Measurements from ENCODE around the gene ZNF619. TPM values are rescaled to one million over a fixed set of nuclear protein-coding genes. Genes with fewer than 3 reads are reported as not detected.

ZNF619 gene
- total and polyA plus RNA-seq, 9 of the 15 experiments (the other 6 are each of a cell fraction or from before 2014, with no cell fraction given) = 1.3 to 9.1 (median 6.3) TPM

DNA sequence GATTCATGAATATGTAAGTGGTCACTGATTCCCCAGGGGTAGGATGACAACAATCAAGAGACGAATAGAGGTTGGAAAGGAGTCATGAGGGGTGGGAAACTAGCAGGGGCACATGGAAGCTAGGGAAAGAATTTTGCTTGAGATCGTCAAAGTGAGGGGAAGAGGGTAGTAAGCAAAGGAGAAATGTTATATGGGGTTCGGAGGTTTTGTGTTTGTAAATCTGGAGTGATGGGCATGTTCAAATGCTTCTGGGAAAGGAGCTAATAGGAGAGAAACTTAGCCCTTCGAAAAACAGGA is 11.9 kb upstream of the ZNF619 start (continued):
- TF ChIP-seq, protein P1, sequence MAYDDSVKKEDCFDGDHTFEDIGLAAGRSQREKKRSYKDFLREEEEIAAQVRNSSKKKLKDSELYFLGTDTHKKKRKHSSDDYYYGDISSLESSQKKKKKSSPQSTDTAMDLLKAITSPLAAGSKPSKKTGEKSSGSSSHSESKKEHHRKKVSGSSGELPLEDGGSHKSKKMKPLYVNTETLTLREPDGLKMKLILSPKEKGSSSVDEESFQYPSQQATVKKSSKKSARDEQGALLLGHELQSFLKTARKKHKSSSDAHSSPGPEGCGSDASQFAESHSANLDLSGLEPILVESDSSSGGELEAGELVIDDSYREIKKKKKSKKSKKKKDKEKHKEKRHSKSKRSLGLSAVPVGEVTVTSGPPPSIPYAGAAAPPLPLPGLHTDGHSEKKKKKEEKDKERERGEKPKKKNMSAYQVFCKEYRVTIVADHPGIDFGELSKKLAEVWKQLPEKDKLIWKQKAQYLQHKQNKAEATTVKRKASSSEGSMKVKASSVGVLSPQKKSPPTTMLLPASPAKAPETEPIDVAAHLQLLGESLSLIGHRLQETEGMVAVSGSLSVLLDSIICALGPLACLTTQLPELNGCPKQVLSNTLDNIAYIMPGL (CRISPR knock-in tag; IDR thresholded peaks at IDR 0.05) = no peak
- TF ChIP-seq, protein P2, sequence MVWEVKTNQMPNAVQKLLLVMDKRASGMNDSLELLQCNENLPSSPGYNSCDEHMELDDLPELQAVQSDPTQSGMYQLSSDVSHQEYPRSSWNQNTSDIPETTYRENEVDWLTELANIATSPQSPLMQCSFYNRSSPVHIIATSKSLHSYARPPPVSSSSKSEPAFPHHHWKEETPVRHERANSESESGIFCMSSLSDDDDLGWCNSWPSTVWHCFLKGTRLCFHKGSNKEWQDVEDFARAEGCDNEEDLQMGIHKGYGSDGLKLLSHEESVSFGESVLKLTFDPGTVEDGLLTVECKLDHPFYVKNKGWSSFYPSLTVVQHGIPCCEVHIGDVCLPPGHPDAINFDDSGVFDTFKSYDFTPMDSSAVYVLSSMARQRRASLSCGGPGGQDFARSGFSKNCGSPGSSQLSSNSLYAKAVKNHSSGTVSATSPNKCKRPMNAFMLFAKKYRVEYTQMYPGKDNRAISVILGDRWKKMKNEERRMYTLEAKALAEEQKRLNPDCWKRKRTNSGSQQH (CRISPR knock-in tag; IDR thresholded peaks at IDR 0.05) = peak; percentile 73; the same call in 1 of the 2 replicates
- TF ChIP-seq, protein P3, sequence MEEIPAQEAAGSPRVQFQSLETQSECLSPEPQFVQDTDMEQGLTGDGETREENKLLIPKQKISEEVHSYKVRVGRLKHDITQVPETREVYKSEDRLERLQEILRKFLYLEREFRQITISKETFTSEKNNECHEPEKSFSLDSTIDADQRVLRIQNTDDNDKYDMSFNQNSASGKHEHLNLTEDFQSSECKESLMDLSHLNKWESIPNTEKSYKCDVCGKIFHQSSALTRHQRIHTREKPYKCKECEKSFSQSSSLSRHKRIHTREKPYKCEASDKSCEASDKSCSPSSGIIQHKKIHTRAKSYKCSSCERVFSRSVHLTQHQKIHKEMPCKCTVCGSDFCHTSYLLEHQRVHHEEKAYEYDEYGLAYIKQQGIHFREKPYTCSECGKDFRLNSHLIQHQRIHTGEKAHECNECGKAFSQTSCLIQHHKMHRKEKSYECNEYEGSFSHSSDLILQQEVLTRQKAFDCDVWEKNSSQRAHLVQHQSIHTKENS (CRISPR knock-in tag; IDR thresholded peaks at IDR 0.05) = no peak
- peak in 1 of 2 experiments; percentile 10; a peak in 1 of 4 replicates for TF ChIP-seq TRIM24 (IDR thresholded peaks at IDR 0.05)
- TF ChIP-seq, protein P4, sequence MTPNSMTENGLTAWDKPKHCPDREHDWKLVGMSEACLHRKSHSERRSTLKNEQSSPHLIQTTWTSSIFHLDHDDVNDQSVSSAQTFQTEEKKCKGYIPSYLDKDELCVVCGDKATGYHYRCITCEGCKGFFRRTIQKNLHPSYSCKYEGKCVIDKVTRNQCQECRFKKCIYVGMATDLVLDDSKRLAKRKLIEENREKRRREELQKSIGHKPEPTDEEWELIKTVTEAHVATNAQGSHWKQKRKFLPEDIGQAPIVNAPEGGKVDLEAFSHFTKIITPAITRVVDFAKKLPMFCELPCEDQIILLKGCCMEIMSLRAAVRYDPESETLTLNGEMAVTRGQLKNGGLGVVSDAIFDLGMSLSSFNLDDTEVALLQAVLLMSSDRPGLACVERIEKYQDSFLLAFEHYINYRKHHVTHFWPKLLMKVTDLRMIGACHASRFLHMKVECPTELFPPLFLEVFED (CRISPR knock-in tag; conservative IDR thresholded peaks at IDR 0.05) = peak; percentile 88
- TF ChIP-seq POLR2AphosphoS5 (IDR thresholded peaks at IDR 0.05; ENCODE audit: control insufficient read depth, insufficient read depth, low read depth, low read length) = peak; percentile 37; the same call in 1 of the 2 replicates
- TF ChIP-seq ZNF57 (CRISPR knock-in tag; IDR thresholded peaks at IDR 0.05) = no peak
- TF ChIP-seq, protein P5, sequence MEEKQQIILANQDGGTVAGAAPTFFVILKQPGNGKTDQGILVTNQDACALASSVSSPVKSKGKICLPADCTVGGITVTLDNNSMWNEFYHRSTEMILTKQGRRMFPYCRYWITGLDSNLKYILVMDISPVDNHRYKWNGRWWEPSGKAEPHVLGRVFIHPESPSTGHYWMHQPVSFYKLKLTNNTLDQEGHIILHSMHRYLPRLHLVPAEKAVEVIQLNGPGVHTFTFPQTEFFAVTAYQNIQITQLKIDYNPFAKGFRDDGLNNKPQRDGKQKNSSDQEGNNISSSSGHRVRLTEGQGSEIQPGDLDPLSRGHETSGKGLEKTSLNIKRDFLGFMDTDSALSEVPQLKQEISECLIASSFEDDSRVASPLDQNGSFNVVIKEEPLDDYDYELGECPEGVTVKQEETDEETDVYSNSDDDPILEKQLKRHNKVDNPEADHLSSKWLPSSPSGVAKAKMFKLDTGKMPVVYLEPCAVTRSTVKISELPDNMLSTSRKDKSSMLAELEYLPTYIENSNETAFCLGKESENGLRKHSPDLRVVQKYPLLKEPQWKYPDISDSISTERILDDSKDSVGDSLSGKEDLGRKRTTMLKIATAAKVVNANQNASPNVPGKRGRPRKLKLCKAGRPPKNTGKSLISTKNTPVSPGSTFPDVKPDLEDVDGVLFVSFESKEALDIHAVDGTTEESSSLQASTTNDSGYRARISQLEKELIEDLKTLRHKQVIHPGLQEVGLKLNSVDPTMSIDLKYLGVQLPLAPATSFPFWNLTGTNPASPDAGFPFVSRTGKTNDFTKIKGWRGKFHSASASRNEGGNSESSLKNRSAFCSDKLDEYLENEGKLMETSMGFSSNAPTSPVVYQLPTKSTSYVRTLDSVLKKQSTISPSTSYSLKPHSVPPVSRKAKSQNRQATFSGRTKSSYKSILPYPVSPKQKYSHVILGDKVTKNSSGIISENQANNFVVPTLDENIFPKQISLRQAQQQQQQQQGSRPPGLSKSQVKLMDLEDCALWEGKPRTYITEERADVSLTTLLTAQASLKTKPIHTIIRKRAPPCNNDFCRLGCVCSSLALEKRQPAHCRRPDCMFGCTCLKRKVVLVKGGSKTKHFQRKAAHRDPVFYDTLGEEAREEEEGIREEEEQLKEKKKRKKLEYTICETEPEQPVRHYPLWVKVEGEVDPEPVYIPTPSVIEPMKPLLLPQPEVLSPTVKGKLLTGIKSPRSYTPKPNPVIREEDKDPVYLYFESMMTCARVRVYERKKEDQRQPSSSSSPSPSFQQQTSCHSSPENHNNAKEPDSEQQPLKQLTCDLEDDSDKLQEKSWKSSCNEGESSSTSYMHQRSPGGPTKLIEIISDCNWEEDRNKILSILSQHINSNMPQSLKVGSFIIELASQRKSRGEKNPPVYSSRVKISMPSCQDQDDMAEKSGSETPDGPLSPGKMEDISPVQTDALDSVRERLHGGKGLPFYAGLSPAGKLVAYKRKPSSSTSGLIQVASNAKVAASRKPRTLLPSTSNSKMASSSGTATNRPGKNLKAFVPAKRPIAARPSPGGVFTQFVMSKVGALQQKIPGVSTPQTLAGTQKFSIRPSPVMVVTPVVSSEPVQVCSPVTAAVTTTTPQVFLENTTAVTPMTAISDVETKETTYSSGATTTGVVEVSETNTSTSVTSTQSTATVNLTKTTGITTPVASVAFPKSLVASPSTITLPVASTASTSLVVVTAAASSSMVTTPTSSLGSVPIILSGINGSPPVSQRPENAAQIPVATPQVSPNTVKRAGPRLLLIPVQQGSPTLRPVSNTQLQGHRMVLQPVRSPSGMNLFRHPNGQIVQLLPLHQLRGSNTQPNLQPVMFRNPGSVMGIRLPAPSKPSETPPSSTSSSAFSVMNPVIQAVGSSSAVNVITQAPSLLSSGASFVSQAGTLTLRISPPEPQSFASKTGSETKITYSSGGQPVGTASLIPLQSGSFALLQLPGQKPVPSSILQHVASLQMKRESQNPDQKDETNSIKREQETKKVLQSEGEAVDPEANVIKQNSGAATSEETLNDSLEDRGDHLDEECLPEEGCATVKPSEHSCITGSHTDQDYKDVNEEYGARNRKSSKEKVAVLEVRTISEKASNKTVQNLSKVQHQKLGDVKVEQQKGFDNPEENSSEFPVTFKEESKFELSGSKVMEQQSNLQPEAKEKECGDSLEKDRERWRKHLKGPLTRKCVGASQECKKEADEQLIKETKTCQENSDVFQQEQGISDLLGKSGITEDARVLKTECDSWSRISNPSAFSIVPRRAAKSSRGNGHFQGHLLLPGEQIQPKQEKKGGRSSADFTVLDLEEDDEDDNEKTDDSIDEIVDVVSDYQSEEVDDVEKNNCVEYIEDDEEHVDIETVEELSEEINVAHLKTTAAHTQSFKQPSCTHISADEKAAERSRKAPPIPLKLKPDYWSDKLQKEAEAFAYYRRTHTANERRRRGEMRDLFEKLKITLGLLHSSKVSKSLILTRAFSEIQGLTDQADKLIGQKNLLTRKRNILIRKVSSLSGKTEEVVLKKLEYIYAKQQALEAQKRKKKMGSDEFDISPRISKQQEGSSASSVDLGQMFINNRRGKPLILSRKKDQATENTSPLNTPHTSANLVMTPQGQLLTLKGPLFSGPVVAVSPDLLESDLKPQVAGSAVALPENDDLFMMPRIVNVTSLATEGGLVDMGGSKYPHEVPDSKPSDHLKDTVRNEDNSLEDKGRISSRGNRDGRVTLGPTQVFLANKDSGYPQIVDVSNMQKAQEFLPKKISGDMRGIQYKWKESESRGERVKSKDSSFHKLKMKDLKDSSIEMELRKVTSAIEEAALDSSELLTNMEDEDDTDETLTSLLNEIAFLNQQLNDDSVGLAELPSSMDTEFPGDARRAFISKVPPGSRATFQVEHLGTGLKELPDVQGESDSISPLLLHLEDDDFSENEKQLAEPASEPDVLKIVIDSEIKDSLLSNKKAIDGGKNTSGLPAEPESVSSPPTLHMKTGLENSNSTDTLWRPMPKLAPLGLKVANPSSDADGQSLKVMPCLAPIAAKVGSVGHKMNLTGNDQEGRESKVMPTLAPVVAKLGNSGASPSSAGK (IDR thresholded peaks at IDR 0.05) = no peak
- TF ChIP-seq ZBTB8A (IDR thresholded peaks at IDR 0.05; ENCODE audit: partially characterized antibody) = no peak

Measured in K562 (cell line).